ENCODE measurements around the gene CELF4.

GRCh38 chr18:37381554-37381953 lies 184.0 kb downstream of the CELF4 start:
- TF ChIP-seq, protein P1, sequence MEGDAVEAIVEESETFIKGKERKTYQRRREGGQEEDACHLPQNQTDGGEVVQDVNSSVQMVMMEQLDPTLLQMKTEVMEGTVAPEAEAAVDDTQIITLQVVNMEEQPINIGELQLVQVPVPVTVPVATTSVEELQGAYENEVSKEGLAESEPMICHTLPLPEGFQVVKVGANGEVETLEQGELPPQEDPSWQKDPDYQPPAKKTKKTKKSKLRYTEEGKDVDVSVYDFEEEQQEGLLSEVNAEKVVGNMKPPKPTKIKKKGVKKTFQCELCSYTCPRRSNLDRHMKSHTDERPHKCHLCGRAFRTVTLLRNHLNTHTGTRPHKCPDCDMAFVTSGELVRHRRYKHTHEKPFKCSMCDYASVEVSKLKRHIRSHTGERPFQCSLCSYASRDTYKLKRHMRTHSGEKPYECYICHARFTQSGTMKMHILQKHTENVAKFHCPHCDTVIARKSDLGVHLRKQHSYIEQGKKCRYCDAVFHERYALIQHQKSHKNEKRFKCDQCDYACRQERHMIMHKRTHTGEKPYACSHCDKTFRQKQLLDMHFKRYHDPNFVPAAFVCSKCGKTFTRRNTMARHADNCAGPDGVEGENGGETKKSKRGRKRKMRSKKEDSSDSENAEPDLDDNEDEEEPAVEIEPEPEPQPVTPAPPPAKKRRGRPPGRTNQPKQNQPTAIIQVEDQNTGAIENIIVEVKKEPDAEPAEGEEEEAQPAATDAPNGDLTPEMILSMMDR (IDR thresholded peaks at IDR 0.05) = no peak
- no peak for TF ChIP-seq POLR2A (IDR thresholded peaks at IDR 0.05)

Measured in breast epithelium (tissue), 3 donors.